Epithelial cell of alveolus of lung (primary cell): ENCODE measurements around the gene SAMD15. TPM values are rescaled to one million over a fixed set of nuclear protein-coding genes. Genes with fewer than 3 reads are reported as not detected.

Experiments used
- total RNA-seq: library from RNA; depleted of rRNA; stranded (reverse); fragments of >200 nt; gene quantifications from 2 replicates; pipeline ENCODE4 v1.2.1, GENCODE V29; 2015

SAMD15 gene
- 0.39 and 0.48 TPM in 2 replicates for total RNA-seq

GRCh38 chr14:77376771-77377501 is at the start of gene SAMD15, which contains the start of gene TMED8:
Gene SAMD15, plus strand, starts transcription at chr14:77377379. Its CDS starts 40 bp downstream, at chr14:77377419.
Gene TMED8, minus strand, starts transcription at chr14:77377094. Its CDS starts 41 bp downstream, at chr14:77377053.

DNA sequence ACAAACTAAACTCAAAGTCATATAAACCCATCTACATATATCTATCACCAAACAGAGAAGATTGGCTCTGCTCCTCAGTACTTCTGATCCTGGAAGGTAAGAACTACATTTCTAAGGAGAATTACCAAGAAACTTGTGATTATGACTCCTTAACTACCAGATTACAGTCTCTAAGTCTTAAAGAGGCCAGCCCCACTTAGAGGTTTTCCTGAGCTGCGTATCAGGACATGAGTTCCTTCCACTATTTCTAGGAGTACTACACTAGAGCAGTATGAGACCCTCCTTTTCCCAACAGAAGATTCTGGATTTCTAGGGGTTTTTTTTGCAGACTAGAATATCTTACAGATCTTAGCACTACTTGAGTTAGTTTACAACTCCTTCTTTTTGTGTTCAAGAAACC is 46.2 kb downstream of the SAMD15 start, which contains the start of gene NOXRED1:
Gene NOXRED1, minus strand, starts transcription at position 101 of the 400 bp plus-strand sequence. CDS start 634 bp downstream, outside the sequence.

Other genes starting within 250 kb of the SAMD15 start
- gene ZDHHC22, start 235.6 kb upstream of the SAMD15 start, total RNA-seq, result not detected in 2 replicates
- gene TMEM63C, start 195.6 kb upstream of the SAMD15 start, total RNA-seq, result 0.65 TPM in 1 of 2 replicates, not detected in the other
- gene NGB, start 106.2 kb upstream of the SAMD15 start, total RNA-seq, result not detected in 2 replicates
- gene POMT2, start 56.5 kb upstream of the SAMD15 start, total RNA-seq, result 14.5 and 21.1 TPM in 2 replicates
- 24.9 and 38.3 TPM in 2 replicates for gene GSTZ1, start 56.3 kb upstream of the SAMD15 start, total RNA-seq
- 5.7 and 14.3 TPM in 2 replicates for gene TMED8, start 285 bp upstream of the SAMD15 start, total RNA-seq
- not detected in 2 replicates for gene NOXRED1, start 46.1 kb downstream of the SAMD15 start, total RNA-seq
- gene VIPAS39, start 80.2 kb downstream of the SAMD15 start, total RNA-seq, result 23.3 and 38.9 TPM in 2 replicates
- 92.0 and 92.2 TPM in 2 replicates for gene AHSA1, start 80.7 kb downstream of the SAMD15 start, total RNA-seq
- gene ISM2, start 121.4 kb downstream of the SAMD15 start, total RNA-seq, result 1.6 TPM in 1 of 2 replicates, not detected in the other
- 9.6 and 26.4 TPM in 2 replicates for gene SPTLC2, start 239.3 kb downstream of the SAMD15 start, total RNA-seq